NCI-H748 treated with DMSO at 0.1 percent for 48 hours (cell line): ENCODE measurements around the gene ZIM2.
"Not testable (repeated sequence)": the region's sequence is repeated elsewhere in the genome, so short reads cannot be mapped to it uniquely, and the experiment has no call there.

Experiments
- DNase-seq: peaks from one replicate; lab custom pipeline; 2025; lab: John Stamatoyannopoulos, UW

Gene ZIM2

GRCh38 chr19:56840451-56841192 is at the start of gene ZIM2, which contains the start of gene PEG3:
TSS of gene ZIM2 (minus strand) at chr19:56840726. CDS start at chr19:56824277, 16,449 bp downstream.
TSS of gene PEG3 (minus strand) at chr19:56840726. CDS start at chr19:56824655, 16,071 bp downstream.
- DNase-seq = no peak

GRCh38 chr19:56885173-56885985 is 44.9 kb upstream of the ZIM2 start:
- no peak for DNase-seq

- DNase-seq = no peak
Observed at GRCh38 chr19:56884441-56884840, 43.9 kb upstream of the ZIM2 start.

- DNase-seq = no peak
Observed at GRCh38 chr19:56880592-56881190, 40.2 kb upstream of the ZIM2 start.

- DNase-seq = no peak
Observed at GRCh38 chr19:56877069-56877715, 36.7 kb upstream of the ZIM2 start.

GRCh38 chr19:56875717-56876116 is 35.2 kb upstream of the ZIM2 start:
- DNase-seq = no peak

GRCh38 chr19:56874530-56874929 is 34.0 kb upstream of the ZIM2 start:
- DNase-seq = no peak

- no peak for DNase-seq
Observed at GRCh38 chr19:56873493-56873892, 33.0 kb upstream of the ZIM2 start.

- no peak for DNase-seq
Observed at GRCh38 chr19:56869886-56870285, 29.4 kb upstream of the ZIM2 start.

- no peak for DNase-seq
Observed at GRCh38 chr19:56868446-56868845, 27.9 kb upstream of the ZIM2 start.

- DNase-seq = no peak
Observed at GRCh38 chr19:56866538-56866937, 26.0 kb upstream of the ZIM2 start.

GRCh38 chr19:56864443-56865125 is 24.1 kb upstream of the ZIM2 start:
- no peak for DNase-seq

- DNase-seq = no peak
Observed at GRCh38 chr19:56862741-56863140, 22.2 kb upstream of the ZIM2 start.

GRCh38 chr19:56860409-56860808 is 19.9 kb upstream of the ZIM2 start:
- DNase-seq = not testable (repeated sequence)

GRCh38 chr19:56858026-56858425 is 17.5 kb upstream of the ZIM2 start:
- DNase-seq = no peak

- no peak for DNase-seq
Observed at GRCh38 chr19:56856822-56857221, 16.3 kb upstream of the ZIM2 start.

- DNase-seq = not testable (repeated sequence)
Observed at GRCh38 chr19:56852361-56852760, 11.8 kb upstream of the ZIM2 start.

- no peak for DNase-seq
Observed at GRCh38 chr19:56848166-56848565, 7.6 kb upstream of the ZIM2 start.

- DNase-seq = no peak
Observed at GRCh38 chr19:56842412-56842811, 1.9 kb upstream of the ZIM2 start.

GRCh38 chr19:56841193-56841543 is 642 bp upstream of the ZIM2 start:
- DNase-seq = no peak

- DNase-seq = no peak
Observed at GRCh38 chr19:56839652-56840450, 675 bp downstream of the ZIM2 start.
